ENCODE results near the gene MSX1. TPM values are rescaled to one million over a fixed set of nuclear protein-coding genes. Genes with fewer than 3 reads are reported as not detected.
A peak's percentile ranks its signal among the peaks of the same experiment; 100 is the strongest.

MSX1 gene
- total RNA-seq, 1 donor from 2014 or later: not detected

DNA sequence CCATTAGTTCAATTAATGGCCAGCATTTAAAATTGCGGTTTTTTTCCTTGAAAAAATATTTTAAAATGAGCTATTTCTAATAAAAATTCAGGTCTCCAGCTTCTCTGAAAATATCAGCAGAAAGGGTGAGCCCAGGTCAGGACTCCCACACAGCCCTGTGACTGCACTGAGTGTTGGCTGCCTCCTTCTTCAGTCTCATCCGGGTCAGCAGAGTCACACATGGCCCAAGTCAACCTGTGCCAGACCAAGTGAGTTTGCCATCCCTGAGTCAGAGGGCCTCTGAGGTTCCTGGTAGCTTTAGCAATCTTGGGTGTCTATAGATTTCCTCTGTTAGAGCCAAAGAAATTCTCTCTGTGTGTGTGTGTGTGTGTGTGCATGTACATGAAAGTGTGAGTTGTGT lies 22.1 kb upstream of the MSX1 start:
- Histone ChIP-seq H4K20me1 (ENCODE audit: low read depth) (no peaks in the 10 kb centered on the region), H3K4me1 (peaks cover 20% of the 10 kb centered on the region), H3K36me3 (no peaks in the 10 kb centered on the region), H3K9me3 (ENCODE audit: low read depth) (no peaks in the 10 kb centered on the region), H3K27me3 (peaks cover 45% of the 10 kb centered on the region), H3F3A (ENCODE audit: low read depth) (peaks cover 17% of the 10 kb centered on the region), H3K4me3 (no peak overlapping the region), H3K4me2 (no peak overlapping the region), H3K27ac (no peak overlapping the region), H3K9ac (no peak overlapping the region), H3K79me2 (ENCODE audit: low read depth) (no peaks in the 10 kb centered on the region), H2AFZ (replicated peaks) (no peak overlapping the region)
- Mint-ChIP-seq H3K4me3 (peak overlapping the region; percentile 8), H3K27ac (peak overlapping the region; percentile 18), H3K27me3 (ENCODE audit: insufficient read depth, low read depth) (peaks cover 31% of the 10 kb centered on the region), H3K4me1 (peaks cover 38% of the 10 kb centered on the region), H3K9me3 (peaks cover 3% of the 10 kb centered on the region), H3K36me3 (no peaks in the 10 kb centered on the region)
- no peak for DNase-seq (ENCODE audit: low spot score)
- TF ChIP-seq, protein P1, sequence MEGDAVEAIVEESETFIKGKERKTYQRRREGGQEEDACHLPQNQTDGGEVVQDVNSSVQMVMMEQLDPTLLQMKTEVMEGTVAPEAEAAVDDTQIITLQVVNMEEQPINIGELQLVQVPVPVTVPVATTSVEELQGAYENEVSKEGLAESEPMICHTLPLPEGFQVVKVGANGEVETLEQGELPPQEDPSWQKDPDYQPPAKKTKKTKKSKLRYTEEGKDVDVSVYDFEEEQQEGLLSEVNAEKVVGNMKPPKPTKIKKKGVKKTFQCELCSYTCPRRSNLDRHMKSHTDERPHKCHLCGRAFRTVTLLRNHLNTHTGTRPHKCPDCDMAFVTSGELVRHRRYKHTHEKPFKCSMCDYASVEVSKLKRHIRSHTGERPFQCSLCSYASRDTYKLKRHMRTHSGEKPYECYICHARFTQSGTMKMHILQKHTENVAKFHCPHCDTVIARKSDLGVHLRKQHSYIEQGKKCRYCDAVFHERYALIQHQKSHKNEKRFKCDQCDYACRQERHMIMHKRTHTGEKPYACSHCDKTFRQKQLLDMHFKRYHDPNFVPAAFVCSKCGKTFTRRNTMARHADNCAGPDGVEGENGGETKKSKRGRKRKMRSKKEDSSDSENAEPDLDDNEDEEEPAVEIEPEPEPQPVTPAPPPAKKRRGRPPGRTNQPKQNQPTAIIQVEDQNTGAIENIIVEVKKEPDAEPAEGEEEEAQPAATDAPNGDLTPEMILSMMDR (IDR thresholded peaks at IDR 0.05): no peak
- TF ChIP-seq EZH2 (IDR thresholded peaks at IDR 0.05): no peak
- TF ChIP-seq EZH2phosphoT487 (IDR thresholded peaks at IDR 0.05): no peak

DNA sequence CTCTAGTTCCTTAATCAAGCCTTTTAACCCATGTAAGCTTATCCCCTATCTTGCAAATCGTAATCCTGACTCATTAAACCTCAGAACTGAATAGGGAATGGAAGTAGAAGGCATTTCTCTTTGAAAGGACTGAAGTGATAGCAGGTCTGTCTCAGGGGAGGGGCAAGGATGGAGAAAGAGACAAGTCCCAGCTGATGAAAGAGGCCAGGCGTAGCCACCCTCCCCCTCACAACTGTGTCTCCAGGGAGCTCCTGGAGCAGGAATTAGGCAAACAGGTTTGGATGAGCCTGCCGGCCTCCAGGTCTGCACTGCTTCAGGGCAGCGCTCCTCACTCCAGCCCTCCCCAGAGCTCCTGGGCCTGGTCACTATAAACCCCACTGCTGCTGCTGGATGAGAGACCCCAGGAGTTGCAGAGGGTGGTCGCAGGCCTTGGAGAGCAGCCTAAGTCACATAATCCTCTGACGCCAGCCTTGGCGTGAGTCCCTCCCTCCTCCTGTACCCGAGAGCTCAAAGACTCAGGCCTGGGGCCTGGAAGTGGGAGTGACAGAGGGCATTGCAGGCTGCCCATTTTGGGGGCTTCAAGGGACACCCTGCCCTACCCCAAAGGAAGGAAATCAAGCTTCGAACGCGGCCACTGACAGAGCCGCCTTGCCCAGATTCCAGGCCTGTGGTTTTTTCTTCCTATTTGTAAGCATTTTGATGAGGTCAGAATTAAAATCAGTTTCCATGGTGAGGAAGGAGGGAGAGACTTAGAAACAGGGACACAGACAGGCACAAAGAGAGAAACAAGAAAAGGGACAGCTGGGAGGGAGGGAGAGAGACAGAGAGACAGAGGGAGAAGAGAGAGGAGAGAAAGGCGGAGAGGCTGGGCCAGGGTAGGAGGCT lies 21.2 kb upstream of the MSX1 start:
- Histone ChIP-seq H3K4me1 (peaks cover 20% of the 10 kb centered on the region), H3F3A (ENCODE audit: low read depth) (peaks cover 17% of the 10 kb centered on the region), H4K20me1 (ENCODE audit: low read depth) (no peaks in the 10 kb centered on the region), H3K9me3 (ENCODE audit: low read depth) (no peaks in the 10 kb centered on the region), H3K27ac (no peak overlapping the region), H3K79me2 (ENCODE audit: low read depth) (no peaks in the 10 kb centered on the region), H3K9ac (no peak overlapping the region), H3K27me3 (peaks cover 52% of the 10 kb centered on the region), H2AFZ (replicated peaks) (no peak overlapping the region), H3K4me2 (peak overlapping the region; percentile 58), H3K36me3 (no peaks in the 10 kb centered on the region), H3K4me3 (no peak overlapping the region)
- Mint-ChIP-seq H3K4me1 (peaks cover 46% of the 10 kb centered on the region), H3K27me3 (ENCODE audit: insufficient read depth, low read depth) (peaks cover 37% of the 10 kb centered on the region), H3K36me3 (no peaks in the 10 kb centered on the region), H3K27ac (peak overlapping the region; percentile 89), H3K9me3 (peaks cover 3% of the 10 kb centered on the region), H3K4me3 (peak overlapping the region; percentile 5)
- DNase-seq (ENCODE audit: low spot score): peak; percentile 69
- no peak for TF ChIP-seq EZH2 (IDR thresholded peaks at IDR 0.05)
- TF ChIP-seq, protein P1 (IDR thresholded peaks at IDR 0.05): no peak
- no peak for TF ChIP-seq EZH2phosphoT487 (IDR thresholded peaks at IDR 0.05)

DNA sequence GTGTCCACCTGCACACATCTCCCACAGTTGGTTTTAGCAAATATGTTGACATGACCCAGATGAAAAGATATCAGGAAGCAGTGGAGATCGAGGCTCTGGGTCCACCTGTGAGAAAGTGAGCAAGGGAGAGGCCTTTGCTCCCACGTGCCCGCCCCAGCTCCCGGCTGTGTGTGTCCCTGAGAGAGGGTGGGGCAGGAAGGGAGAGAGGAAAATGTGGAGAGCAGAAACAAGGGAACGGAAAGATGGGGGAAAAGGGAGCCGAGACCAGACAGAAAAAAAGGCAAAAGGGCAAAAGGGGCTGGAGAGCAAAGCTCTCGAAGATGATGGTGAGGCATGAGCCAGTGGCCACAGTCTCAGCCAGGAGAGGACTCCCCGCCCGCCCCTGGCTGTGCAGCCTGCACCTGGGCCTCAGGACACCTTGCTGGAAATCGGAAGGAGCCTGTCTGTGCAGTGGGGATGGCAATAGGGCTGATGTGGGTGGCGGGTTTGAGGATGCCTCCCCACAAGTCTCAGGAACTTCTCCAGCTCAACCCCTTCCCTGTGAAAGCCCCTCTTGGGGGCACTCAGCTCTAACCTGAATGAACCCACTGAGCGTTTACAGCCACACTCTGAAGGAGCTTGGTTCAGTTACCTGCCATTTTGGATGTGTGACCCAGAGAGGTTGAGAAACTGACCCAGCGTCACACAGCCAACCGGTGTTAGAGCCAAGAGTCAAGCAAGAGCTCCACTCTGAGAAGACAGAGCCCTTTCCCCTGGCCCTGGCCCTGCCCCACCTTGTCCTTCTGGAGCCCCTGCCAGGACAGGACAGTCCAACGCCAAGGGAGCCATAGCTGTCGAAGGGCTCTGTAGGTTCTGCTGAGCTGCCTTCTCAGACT lies 20.3 kb upstream of the MSX1 start:
- Histone ChIP-seq H4K20me1 (ENCODE audit: low read depth) (no peaks in the 10 kb centered on the region), H3K4me1 (peaks cover 27% of the 10 kb centered on the region), H3K27ac (no peak overlapping the region), H3K36me3 (no peaks in the 10 kb centered on the region), H3K27me3 (peaks cover 55% of the 10 kb centered on the region), H3K9ac (no peak overlapping the region), H3K79me2 (ENCODE audit: low read depth) (no peaks in the 10 kb centered on the region), H3K4me2 (peak overlapping the region; percentile 58), H3K4me3 (no peak overlapping the region), H2AFZ (replicated peaks) (no peak overlapping the region), H3F3A (ENCODE audit: low read depth) (peaks cover 17% of the 10 kb centered on the region), H3K9me3 (ENCODE audit: low read depth) (no peaks in the 10 kb centered on the region)
- TF ChIP-seq, protein P1 (IDR thresholded peaks at IDR 0.05): no peak
- TF ChIP-seq EZH2 (IDR thresholded peaks at IDR 0.05) (no peak), EZH2phosphoT487 (IDR thresholded peaks at IDR 0.05) (no peak)
- H3K4me1 Mint-ChIP-seq: peaks cover 54% of the 10 kb centered on the region
- H3K36me3 Mint-ChIP-seq: no peaks in the 10 kb centered on the region
- H3K9me3 Mint-ChIP-seq: peaks cover 3% of the 10 kb centered on the region
- DNase-seq (ENCODE audit: low spot score): no peak
- peaks cover 46% of the 10 kb centered on the region for H3K27me3 Mint-ChIP-seq (ENCODE audit: insufficient read depth, low read depth)
- peak overlapping the region; percentile 5 for H3K4me3 Mint-ChIP-seq
- H3K27ac Mint-ChIP-seq: peak overlapping the region; percentile 89

All from neural progenitor cell (in vitro differentiated cells).